AG04449 (cell line): ENCODE measurements around the gene INTS15.
"Not testable (repeated sequence)": the region's sequence is repeated elsewhere in the genome, so short reads cannot be mapped to it uniquely, and the experiment has no call there.

Experiments
- CTCF ChIA-PET: fragments of 350-600 bp; formaldehyde crosslinking; extraction: SDS; loops from one replicate; lab custom pipeline; 2021; ENCODE audit warnings: antibody characterized with exemption; lab: Yijun Ruan, JAX
- POLR2A ChIA-PET: fragments of 400-600, 350-600 bp; formaldehyde crosslinking; extraction: SDS; loops from one replicate; lab custom pipeline; 2020; ENCODE audit warnings: antibody characterized with exemption, inconsistent platforms; lab: Yijun Ruan, JAX
- DNase-seq: peaks from one replicate; pipeline ENCODE4 v3.0.0-alpha.2; 2010; ENCODE audit warnings: low read depth, low spot score
- H3K4me3 ChIP-seq: 2 replicates; pipeline ENCODE4 v1.5.1; 2011; ENCODE audit warnings: low read depth, mild to moderate bottlenecking, control low read depth, low read length
- CTCF ChIP-seq: IDR thresholded peaks from one replicate; pipeline ENCODE4 v1.5.1; 2011; ENCODE audit warnings: mild to moderate bottlenecking, moderate library complexity, low read length, control low read depth, inconsistent platforms; ENCODE audit not compliant: insufficient read depth; ENCODE audit errors: missing control alignments

The INTS15 gene

GRCh38 chr7:6634021-6634420 lies 44.2 kb downstream of the INTS15 start:
- TF ChIP-seq CTCF: no peak
- H3K4me3 ChIP-seq: no peak overlapping the region
- POLR2A ChIA-PET: no interaction called here
- CTCF ChIA-PET: no interaction called here
- no peak for DNase-seq

DNA sequence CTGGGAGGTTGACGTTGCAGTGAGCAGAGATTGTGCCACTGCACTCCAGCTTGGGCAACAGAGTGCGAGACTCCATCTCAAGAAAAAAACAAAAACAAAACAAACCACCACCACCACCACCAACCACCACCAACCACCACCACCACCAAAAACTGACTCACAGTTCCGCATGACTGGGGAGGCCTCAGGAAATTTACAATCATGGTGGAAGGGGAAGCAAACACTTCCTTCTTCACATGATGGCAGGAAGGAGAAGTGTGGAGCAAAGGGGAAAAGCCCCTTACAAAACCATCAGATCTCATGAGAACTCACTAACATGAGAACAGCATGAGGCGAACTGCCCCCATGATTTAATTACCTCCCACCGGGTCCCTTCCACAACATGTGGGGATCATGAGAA lies 45.1 kb downstream of the INTS15 start:
- CTCF ChIA-PET: interaction anchor here (1.4 kb wide), 1 partner anchor 42 kb away, joined by 3 read pairs; no protein-coding TSS in a partner anchor

DNA sequence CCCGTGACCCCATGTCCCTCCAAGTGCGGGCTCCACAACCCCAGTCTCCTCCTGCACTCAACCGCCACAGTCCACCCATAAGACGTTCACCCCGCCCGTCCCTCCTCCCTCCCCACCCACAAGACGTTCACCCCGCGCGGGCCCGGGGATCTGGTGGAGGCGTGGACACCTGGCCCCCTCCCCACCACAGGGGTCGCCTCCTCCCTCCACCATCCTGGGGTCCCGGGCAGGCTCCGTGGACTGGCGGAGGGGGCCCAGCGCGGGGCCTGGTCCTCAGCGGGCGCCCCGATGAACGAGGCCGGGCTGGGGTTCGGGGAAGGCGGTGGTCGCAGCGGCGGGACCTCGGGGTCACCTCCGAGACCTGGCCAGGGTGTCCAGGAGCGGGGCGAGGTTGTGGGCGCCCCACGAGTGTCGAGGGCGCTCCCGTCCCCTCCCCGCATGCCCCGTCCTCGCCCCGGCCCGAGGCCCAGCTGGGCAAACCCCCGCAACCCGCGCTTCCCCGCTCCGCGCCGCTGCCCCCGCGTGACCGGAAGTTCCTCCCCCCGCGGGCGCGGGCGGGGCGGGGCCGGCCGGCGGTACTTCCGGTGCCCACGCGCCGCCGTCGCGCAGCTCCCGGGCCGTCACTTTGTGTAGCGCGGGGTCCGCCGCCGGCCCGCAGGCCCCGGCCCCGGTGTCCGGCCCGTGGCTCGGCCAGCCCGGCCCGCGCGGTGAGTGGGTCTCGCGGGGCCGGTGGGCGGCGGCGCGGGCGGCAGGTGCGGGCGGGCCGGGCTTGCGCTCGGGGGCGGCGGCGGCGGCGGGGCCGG lies 47.1 kb downstream of the INTS15 start, which contains the start of gene ZNF316:
Gene ZNF316 (plus strand): TSS at position 578 of the 803 bp plus-strand sequence. CDS start 5,092 bp downstream, outside the sequence.
- no peak for TF ChIP-seq CTCF

More for the DNA sequence above, 45.1 kb downstream of the INTS15 start:
- POLR2A ChIA-PET, DNase-seq, H3K4me3 ChIP-seq: not testable (repeated sequence)

GRCh38 chr7:6637544-6638229 lies 47.9 kb downstream of the INTS15 start:
- POLR2A ChIA-PET: interaction anchor here (0.9 kb wide), 1 partner anchor 12 kb away, joined by 4 read pairs; no protein-coding TSS in a partner anchor

More for the DNA sequence above, 47.1 kb downstream of the INTS15 start, which contains the start of gene ZNF316:
- ChIA-PET POLR2A (interaction anchor here (0.5 to 0.9 kb wide), 2 partner anchors 13 to 26 kb away, joined by 3 to 4 read pairs; no protein-coding TSS in a partner anchor), CTCF (interaction anchor here (0.7 kb wide), 1 partner anchor 46 kb away, joined by 3 read pairs; no protein-coding TSS in a partner anchor)
- no peak for DNase-seq
- H3K4me3 ChIP-seq: peak within 1 kb of the TSS; percentile 69

GRCh38 chr7:6639032-6639431 lies 49.2 kb downstream of the INTS15 start:
- DNase-seq: no peak
- CTCF ChIA-PET: no interaction called here
- H3K4me3 ChIP-seq: no peak overlapping the region
- POLR2A ChIA-PET: no interaction called here
- TF ChIP-seq CTCF: no peak

More at GRCh38 chr7:6637544-6638229, 47.9 kb downstream of the INTS15 start:
- DNase-seq: no peak
- H3K4me3 ChIP-seq: peak overlapping the region; percentile 69
- TF ChIP-seq CTCF: peak; percentile 33
- CTCF ChIA-PET: interaction anchor here (1.0 kb wide), 1 partner anchor 13 kb away, joined by 3 read pairs; no protein-coding TSS in a partner anchor

- CTCF ChIA-PET: no interaction called here
Observed at GRCh38 chr7:6639627-6640026, 49.8 kb downstream of the INTS15 start.

More at GRCh38 chr7:6639627-6640026, 49.8 kb downstream of the INTS15 start:
- H3K4me3 ChIP-seq: no peak overlapping the region; the same call in 1 of the 2 replicates
- no peak for TF ChIP-seq CTCF
- POLR2A ChIA-PET: no interaction called here
- no peak for DNase-seq
